ENCODE data around the gene TIGAR. TPM values are rescaled to one million over a fixed set of nuclear protein-coding genes. Genes with fewer than 3 reads are reported as not detected.

The TIGAR gene
- total RNA-seq, 1 donor from 2014 or later, result 18.3 TPM

Other genes starting within 250 kb of the TIGAR start
- 88.3 and 91.0 TPM in 2 replicates for gene CCND2, start 47.5 kb upstream of the TIGAR start, total RNA-seq
- gene FGF23, start 58.5 kb downstream of the TIGAR start, total RNA-seq, result not detected in 2 replicates
- gene FGF6, start 124.6 kb downstream of the TIGAR start, total RNA-seq, result not detected in 2 replicates
- gene RAD51AP1, start 217.7 kb downstream of the TIGAR start, total RNA-seq, result 8.7 and 9.3 TPM in 2 replicates
- gene DYRK4, start 241.0 kb downstream of the TIGAR start, total RNA-seq, result 60.3 and 64.8 TPM in 2 replicates

All from kidney epithelial cell (primary cell).